ENCODE measurements around the gene C17orf78.
"Not testable (repeated sequence)": the region's sequence is repeated elsewhere in the genome, so short reads cannot be mapped to it uniquely, and the experiment has no call there.

The C17orf78 gene

DNA sequence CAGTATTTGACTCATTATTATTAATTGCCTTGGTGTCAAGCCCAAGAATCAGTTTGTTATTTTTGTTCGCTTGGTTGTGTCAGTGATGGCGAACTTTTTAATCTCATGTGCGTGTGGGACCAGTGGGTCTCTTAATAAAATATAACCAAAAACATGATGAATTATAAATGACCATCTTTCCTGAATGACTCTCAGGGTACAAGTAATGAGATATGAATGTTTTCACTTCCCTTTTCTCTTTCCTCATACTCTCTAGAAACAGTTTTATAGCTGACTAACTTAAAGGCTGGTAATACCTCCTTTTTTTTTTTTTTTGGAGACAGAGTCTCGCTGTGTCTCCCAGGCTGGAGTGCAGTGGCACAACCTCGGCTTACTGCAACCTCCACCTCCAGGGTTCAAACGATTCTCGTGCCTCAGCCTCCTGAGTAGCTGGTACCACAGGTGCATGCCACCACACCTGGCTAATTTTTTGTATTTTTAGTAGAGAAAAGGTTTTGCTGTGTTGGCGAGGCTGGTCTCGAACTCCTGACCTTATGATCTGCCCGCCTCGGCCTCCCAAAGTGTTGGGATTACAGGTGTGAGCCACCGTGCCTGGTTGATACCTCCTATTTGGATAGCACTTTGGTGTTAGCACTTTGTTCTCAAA lies 65.7 kb downstream of the C17orf78 start:
- not testable (repeated sequence) for DNase-seq
